RWPE1 (cell line): ENCODE data around the gene DHX35.

Experiments
- CTCF ChIA-PET: fragments of 350-600 bp; sonication (Branson Sonifier 250); formaldehyde crosslinking; extraction: SDS; loops from one replicate; lab custom pipeline; 2021; lab: Yijun Ruan, JAX
- POLR2A ChIA-PET: fragments of 400-600 bp; formaldehyde crosslinking; extraction: SDS; loops from one replicate; lab custom pipeline; 2020; ENCODE audit warnings: antibody characterized with exemption; ENCODE audit not compliant: low non-redundant PET; lab: Yijun Ruan, JAX
- DNase-seq: peaks from one replicate; pipeline ENCODE4 v3.0.0; 2012; ENCODE audit warnings: low spot score
- H3K27ac ChIP-seq: fragments of 450-650 bp; 2 replicates; pipeline ENCODE4 v1.5.1; 2017
- CTCF ChIP-seq: fragments of 450-650 bp; conservative IDR thresholded peaks from 2 replicates; pipeline ENCODE4 v1.5.1; 2017; ENCODE audit warnings: low read depth, mild to moderate bottlenecking

DHX35 gene

DNA sequence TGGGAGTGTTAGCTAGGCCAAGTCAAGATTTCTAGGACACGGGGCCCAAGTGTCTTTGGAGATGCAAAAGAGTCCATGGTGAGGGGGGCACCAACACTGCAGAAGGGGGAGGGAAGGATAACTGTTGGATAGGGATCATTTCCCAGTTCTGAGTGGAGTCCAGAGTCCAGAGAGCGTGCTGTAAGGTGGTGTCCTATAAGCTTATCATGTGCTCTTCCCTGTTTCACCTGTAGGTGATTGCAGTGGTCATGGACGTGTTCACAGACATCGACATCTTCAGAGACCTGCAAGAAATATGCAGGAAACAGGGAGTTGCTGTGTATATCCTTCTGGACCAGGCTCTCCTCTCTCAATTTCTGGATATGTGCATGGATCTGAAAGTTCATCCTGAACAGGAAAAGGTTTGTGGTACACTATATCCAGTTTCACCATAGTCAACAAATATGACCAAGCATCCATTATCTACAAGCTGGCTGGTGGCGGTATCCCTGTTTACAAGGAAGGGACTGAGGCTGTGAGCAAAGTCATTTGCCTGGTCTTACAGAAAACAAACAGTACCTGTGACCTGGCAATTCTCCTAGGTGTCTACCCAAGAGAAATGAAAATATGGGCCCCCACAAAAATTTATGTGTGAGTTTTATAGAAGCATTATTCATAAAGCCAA, 20.3 kb upstream of the DHX35 start:
- CTCF ChIA-PET, result interaction anchor here (0.5 to 0.7 kb wide), 4 partner anchors 24 to 1981 kb away, joined by 3 to 4 read pairs (median 3); no protein-coding TSS in a partner anchor
- no peak for TF ChIP-seq CTCF

GRCh38 chr20:38945012-38945411, 17.1 kb upstream of the DHX35 start:
- H3K27ac ChIP-seq, result no peak overlapping the region
- TF ChIP-seq CTCF, result no peak
- ChIA-PET POLR2A (interaction anchor here (0.7 kb wide), 1 partner anchor 57 kb away, joined by 5 read pairs; no protein-coding TSS in a partner anchor), CTCF (no interaction called here)
- no peak for DNase-seq

More for the DNA sequence above, 20.3 kb upstream of the DHX35 start:
- H3K27ac ChIP-seq, result no peak overlapping the region
- DNase-seq, result no peak
- POLR2A ChIA-PET, result interaction anchor here (0.7 kb wide), 1 partner anchor 167 kb away, joined by 11 read pairs; no protein-coding TSS in a partner anchor

GRCh38 chr20:38946836-38947235, 15.3 kb upstream of the DHX35 start:
- no peak overlapping the region for H3K27ac ChIP-seq
- no peak for DNase-seq
- TF ChIP-seq CTCF, result no peak
- ChIA-PET POLR2A (no interaction called here), CTCF (interaction anchor here (0.7 kb wide), 1 partner anchor 1454 kb away, joined by 7 read pairs; no protein-coding TSS in a partner anchor)

- no peak for DNase-seq
- ChIA-PET POLR2A (no interaction called here), CTCF (no interaction called here)
- no peak overlapping the region for H3K27ac ChIP-seq
- TF ChIP-seq CTCF, result no peak
Measured at GRCh38 chr20:38947931-38948362, 14.2 kb upstream of the DHX35 start.

- no peak overlapping the region for H3K27ac ChIP-seq
- TF ChIP-seq CTCF, result no peak
- POLR2A ChIA-PET, result no interaction called here
- CTCF ChIA-PET, result interaction anchor here (0.5 to 0.8 kb wide), 4 partner anchors 32 to 1281 kb away, joined by 3 to 4 read pairs (median 4); no protein-coding TSS in a partner anchor
- DNase-seq, result no peak
Measured at GRCh38 chr20:38950254-38950653, 11.9 kb upstream of the DHX35 start.

DNA sequence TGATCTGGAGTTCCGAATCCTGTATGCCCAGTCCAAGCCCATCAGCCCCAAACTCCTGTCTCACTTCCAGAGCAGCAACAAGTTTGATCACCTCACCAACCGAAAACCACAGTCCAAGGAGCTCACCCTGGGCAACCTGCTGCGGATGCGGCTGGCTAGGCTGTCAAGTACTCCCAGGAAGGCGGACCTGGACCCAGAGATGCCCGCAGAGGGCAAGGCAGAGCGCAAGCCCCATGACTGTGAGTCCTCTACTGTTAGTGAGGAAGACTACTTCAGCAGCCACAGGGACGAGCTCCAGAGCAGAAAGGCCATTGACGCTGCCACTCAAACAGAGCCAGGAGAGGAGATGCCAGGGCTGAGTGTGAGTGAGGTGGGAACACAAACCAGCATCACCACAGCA, 10.5 kb upstream of the DHX35 start:
- no peak for TF ChIP-seq CTCF
- ChIA-PET CTCF (no interaction called here), POLR2A (no interaction called here)

More for the DNA sequence above, 10.5 kb upstream of the DHX35 start:
- H3K27ac ChIP-seq, result no peak overlapping the region; the same call in 1 of the 2 replicates
- no peak for DNase-seq
